KOPT-K1 (cell line): ENCODE measurements around the gene G0S2.
"Not testable (repeated sequence)": the region's sequence is repeated elsewhere in the genome, so short reads cannot be mapped to it uniquely, and the experiment has no call there.

ENCODE experiments used
- H3K27ac ChIP-seq: fragments of 200-600 bp; sonication (generic); 2 replicates; pipeline ENCODE4 v1.5.1; 2016; ENCODE audit warnings: antibody characterized with exemption, mild to moderate bottlenecking, low read depth, low read length; ENCODE audit not compliant: poor library complexity, severe bottlenecking
- H3K36me3 ChIP-seq: fragments of 200-600 bp; sonication (generic); 2 replicates; pipeline ENCODE4 v1.5.1; 2017; ENCODE audit warnings: antibody characterized with exemption, mild to moderate bottlenecking, low read length, moderate library complexity; ENCODE audit not compliant: insufficient read depth
- H3K9me3 ChIP-seq: fragments of 200-600 bp; sonication (generic); 2 replicates; pipeline ENCODE4 v1.5.1; 2017; ENCODE audit warnings: antibody characterized with exemption, low read length, mild to moderate bottlenecking; ENCODE audit not compliant: insufficient read depth, poor library complexity, severe bottlenecking

G0S2 gene

DNA sequence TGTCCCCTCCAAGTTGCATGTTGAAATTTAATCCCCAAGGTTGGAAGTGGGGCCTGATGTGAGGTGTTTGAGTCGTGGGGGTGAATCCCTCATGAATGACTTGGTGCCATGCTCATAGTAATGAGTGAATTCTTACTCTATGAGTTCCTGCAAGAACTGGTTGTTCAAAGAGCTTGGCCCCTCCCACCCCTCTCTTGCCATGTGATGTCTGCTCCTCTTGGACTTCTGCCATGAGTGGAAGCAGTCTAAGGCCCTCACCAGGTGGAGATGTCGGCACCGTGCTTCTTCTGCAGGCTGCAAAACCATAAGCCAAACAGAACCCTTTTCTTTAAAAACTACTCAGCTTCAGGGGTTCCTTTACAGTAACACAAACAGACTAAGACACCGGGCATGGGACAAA lies 14.3 kb downstream of the G0S2 start:
- Histone ChIP-seq H3K36me3 (no peaks in the 10 kb centered on the region), H3K9me3 (no peaks in the 10 kb centered on the region), H3K27ac (no peak overlapping the region)

DNA sequence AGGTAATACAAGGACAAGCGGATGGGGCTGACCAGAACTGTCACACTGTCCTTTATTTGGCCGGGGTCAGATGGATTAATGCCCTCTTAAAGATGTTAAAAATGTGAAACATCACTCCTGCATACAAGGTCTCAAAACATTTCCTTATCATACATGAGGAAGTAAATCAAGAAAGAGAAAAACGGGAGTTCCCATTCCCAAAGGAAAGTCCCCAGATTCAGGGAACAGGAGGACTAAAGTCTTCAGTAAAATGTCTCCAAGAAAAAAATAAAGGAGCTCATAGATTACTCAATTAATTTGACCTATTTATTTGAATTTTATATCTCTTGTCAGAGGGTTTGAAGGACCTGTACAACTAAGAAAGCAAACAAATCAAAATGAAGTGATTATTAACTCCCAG lies 16.0 kb downstream of the G0S2 start:
- H3K36me3 ChIP-seq = no peaks in the 10 kb centered on the region
- H3K27ac ChIP-seq = no peak overlapping the region
- no peaks in the 10 kb centered on the region for H3K9me3 ChIP-seq

DNA sequence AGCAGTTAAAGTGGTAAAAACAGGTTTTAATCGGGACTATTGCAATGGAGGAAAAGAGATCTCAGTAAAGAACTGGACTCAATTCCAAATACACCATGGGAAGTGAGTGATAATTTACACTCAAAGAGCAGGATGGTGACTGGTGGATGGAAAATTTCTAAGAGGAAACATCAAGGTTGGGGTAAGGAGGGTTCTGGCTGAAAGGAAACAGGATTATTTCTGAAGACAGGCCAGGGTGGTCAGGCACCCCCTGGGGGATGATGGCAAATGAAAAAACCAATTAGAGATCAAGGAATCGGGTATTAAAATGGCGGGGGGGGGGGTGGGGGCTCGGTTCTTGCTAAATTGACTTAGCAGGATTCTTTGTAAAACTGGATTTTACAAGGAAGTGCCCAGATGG lies 17.1 kb downstream of the G0S2 start:
- no peaks in the 10 kb centered on the region for H3K9me3 ChIP-seq
- H3K36me3 ChIP-seq = no peaks in the 10 kb centered on the region
- no peak overlapping the region for H3K27ac ChIP-seq

DNA sequence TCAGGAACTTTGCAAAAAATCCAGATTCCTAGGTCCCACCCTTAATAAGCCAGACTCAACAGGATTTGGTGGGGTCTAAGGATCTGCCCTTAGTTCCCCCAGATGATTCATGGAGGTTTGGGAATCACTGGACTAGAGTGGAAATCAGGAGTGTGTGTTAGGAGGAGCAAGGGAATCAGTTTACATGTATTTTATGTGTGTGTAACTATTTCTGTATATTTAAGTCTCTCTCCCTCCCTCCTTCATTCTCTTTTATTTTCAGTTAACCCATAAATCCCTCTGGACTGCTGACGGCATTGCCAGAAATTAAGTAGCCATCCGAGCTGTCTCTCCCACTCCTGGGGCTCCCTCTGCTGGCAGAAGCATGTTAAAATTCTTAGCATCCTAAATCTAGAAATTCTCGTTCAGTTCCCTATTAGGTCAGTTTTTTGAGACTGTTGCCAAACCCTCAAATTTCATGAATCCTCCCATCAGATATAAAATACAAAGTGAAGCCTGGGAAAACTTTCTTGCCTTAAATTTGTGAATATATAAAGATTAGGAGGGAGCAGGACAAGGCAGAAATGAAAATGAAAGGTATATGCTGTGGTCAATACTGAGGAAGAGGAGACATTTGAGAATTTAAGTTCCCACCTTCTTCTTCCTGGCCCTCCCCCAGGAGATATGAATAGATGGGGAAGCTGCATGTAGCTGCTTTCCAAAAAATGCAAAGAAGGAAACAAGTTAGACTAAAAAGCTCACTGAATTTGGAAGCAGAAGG lies 17.7 kb downstream of the G0S2 start:
- no peak overlapping the region for H3K27ac ChIP-seq
- no peaks in the 10 kb centered on the region for H3K36me3 ChIP-seq
- no peaks in the 10 kb centered on the region for H3K9me3 ChIP-seq

DNA sequence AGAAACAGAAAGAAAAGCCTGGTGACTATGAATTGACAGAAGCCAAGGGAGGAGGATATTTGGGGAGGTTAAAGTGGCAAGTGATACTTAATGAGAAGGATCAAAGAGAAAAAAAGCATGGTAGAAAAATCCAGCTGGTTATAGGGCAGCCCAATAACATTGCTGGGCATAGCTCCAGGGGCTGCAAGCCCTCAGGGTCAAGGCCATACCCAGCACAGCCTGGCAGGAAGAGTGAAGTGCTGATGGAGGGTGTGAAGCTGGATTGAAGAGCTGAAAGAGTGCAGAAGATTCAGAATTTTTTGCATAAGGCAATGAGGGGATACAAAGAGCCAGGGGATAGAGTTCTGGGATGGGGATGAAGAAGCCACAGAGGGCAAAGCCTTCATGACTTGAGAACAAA lies 21.5 kb downstream of the G0S2 start:
- Histone ChIP-seq H3K27ac (no peak overlapping the region), H3K9me3 (no peaks in the 10 kb centered on the region), H3K36me3 (no peaks in the 10 kb centered on the region)

DNA sequence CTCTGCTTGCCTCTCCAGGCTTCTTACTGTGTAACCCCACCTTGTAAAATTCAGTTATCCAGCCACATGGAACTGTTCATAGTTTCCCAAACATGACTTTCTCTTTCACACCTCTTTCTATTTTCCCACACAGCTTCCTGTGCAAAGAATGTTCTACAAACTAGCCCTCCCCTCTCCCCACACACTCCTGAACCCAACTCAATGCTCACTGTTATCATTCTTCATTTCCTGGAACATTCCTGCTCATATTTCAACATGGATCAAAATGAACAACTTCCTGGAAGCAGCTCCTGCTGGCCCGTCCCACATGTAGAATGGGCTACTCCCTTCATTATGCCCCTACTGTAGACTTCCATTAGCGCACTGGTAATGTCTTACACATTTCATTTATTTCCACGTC lies 21.9 kb downstream of the G0S2 start:
- Histone ChIP-seq H3K9me3 (no peaks in the 10 kb centered on the region), H3K36me3 (no peaks in the 10 kb centered on the region), H3K27ac (no peak overlapping the region)

DNA sequence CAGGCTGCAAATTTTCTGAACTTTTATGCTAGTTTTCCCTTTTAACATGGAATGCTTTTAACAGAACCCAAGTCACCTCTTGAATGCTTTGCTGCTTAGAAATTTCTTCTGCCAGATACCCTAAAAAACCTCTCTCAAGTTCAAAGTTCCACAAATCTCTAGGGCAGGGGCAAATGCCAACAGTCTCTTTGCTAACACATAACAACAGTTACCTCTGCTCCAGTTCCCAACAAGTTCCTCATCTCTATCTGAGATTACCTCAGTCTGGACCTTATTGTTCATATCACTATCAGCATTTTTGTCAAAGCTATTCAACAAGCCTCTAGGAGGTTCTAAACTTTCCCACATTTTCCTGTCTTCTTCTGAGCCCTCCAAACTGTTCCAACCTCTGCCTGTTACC lies 25.5 kb downstream of the G0S2 start:
- not testable (repeated sequence) for H3K27ac ChIP-seq, H3K36me3 ChIP-seq, H3K9me3 ChIP-seq

DNA sequence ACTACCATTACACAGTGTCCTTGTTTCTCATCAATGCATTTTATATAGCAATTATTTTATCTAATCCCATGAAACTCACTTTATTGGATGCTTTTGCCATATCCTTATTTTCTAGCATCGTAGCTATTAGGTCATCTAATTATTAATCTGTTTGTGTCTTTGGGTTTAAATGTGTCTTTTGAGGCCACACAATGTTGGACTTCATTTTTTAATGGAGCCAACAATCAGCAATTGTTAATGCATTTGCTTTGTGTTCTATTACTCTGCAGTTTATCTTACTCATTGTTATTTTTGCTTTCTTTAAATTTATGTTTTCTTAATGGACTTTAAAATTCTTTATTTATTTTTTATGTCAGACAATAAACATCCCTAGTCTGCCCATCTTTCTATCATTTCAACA lies 27.6 kb downstream of the G0S2 start:
- Histone ChIP-seq H3K27ac (no peak overlapping the region), H3K36me3 (no peaks in the 10 kb centered on the region), H3K9me3 (no peaks in the 10 kb centered on the region)

DNA sequence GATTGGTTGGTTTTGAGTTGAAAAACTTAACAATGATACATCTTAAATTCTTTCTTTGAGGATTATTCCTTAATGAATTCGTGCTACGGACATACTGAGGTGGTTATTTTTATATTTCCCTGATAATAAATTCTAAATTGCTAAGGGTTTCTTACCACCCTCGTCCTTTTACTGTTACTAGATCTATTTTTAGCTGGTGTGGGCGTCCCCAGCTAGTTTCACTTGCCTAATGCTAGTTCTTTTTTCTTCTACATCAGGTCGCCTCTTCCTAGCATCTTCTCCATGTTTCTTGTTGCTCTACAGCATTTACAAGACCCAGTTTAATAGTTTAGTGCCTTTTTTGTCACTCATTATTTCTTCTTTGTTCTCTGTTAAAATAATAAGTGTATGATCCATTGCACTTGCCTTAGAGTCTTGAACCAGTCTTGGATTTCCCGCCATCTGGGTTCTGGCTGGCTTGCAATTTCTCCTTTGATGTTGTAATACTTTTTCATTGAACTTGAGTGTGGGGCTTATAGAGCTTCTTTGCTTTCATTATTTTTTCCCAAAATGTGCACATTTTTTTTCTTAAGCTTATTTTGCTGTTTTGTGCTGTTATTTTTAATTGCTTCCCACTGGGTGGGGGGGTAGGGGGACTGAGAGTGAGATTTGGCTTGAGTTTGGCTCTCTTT lies 28.8 kb downstream of the G0S2 start:
- H3K36me3 ChIP-seq = no peaks in the 10 kb centered on the region
- no peak overlapping the region for H3K27ac ChIP-seq
- H3K9me3 ChIP-seq = no peaks in the 10 kb centered on the region

DNA sequence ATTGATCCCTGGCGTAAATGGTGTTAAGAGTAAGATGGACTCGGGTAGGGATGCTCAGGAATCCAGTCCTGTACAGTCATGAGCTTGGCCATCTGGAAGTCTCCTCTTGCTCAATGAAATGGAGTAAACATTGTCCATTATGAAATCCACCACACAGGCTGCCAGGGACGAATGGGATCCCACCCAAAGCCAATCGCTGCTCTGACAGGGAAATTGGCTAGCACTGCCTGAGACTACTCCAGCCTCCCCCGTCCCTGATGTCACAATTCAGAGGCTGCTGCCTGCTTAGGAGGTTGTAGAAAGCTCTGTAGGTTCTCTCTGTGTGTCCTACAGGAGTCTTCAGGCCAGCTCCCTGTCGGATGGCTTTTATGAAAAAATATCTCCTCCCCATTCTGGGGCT lies 29.4 kb downstream of the G0S2 start, which contains the start of gene HSD11B1:
Gene HSD11B1 (plus strand): TSS at position 263 of the 400 bp plus-strand sequence. CDS start 97 bp downstream, at position 360.
- Histone ChIP-seq H3K27ac (no peak within 1 kb of the TSS), H3K36me3 (no peaks in the 10 kb centered on the region), H3K9me3 (no peaks in the 10 kb centered on the region)

DNA sequence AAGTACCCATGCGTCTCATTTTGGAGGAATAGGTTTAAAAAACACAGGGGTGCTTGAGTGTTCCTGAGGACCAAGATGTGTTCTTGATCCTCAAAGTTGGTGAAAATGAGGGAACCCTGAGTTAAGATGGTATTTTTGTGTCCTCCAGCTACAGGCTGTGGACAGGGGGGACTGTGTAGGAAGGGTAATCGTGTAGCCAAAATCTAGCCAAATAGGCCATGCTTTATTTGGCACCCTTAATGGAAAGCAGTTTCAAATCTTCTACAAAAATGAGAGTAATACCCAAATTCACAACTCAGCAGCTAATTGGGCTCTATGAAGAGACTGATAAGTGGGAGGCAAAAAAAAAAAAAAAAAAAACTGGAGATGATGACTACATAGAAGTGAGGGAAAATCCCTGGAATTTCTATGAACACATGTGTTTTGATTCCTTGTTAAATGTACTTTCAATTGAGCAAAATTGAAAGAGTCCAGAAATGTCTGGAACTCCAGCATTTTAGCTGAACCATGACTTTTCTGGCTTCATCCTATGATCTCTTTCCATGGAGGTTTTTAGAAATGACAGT lies 29.9 kb downstream of the G0S2 start:
- Histone ChIP-seq H3K9me3 (no peaks in the 10 kb centered on the region), H3K27ac (no peak overlapping the region), H3K36me3 (no peaks in the 10 kb centered on the region)

DNA sequence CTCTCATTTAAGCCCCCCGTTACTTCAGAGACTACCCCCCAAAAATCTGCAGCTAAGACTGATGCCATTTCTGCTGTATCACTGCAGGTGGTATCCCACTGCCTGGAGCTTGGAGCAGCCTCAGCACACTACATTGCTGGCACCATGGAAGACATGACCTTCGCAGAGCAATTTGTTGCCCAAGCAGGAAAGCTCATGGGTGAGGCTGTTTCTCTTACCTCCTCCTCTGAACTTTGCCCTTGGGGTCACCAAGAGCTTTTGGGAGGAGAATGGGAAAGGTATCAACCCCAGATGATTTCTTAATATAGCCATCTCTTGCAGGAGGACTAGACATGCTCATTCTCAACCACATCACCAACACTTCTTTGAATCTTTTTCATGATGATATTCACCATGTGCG lies 31.4 kb downstream of the G0S2 start:
- no peak overlapping the region for H3K27ac ChIP-seq
- H3K36me3 ChIP-seq = no peaks in the 10 kb centered on the region
- H3K9me3 ChIP-seq = no peaks in the 10 kb centered on the region

DNA sequence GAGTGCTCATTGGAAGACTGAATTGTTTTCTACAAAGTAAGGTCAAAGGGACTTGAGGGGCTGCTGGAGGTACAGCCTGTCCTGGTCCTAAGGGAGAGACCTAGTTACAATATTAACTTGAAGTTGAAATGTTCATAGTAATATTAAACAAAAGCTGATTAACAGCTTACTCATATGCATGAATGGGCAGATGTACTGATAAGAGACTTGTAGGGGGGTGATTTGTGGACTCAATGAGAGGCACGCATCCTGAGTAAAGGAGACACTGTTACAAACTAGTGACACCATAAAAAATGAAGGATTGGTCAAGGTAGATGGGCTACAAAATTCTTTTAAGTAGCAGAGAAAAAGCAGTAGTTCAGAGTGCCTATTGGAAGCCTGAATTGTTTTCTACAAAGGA lies 32.1 kb downstream of the G0S2 start:
- Histone ChIP-seq H3K9me3 (no peaks in the 10 kb centered on the region), H3K27ac (no peak overlapping the region), H3K36me3 (no peaks in the 10 kb centered on the region)

DNA sequence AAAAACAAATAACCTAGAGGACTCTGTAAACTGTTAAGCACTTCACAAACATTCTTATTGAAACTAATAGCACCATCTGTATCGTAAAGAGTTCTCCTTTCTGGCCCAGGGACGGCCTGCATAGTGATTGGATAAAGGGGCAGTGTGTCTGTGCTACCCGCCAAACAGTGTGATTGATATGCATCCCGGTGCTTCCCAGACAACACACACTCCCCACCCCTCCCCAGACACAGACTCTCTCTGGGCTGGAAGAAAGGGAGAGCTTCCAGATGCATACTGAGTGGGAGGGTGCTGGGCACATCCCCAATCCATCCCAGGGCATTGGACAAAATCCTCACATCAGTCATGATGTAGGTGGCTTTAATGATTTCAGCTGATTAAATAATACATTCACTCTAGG lies 33.1 kb downstream of the G0S2 start:
- Histone ChIP-seq H3K36me3 (no peaks in the 10 kb centered on the region), H3K9me3 (no peaks in the 10 kb centered on the region), H3K27ac (no peak overlapping the region)

DNA sequence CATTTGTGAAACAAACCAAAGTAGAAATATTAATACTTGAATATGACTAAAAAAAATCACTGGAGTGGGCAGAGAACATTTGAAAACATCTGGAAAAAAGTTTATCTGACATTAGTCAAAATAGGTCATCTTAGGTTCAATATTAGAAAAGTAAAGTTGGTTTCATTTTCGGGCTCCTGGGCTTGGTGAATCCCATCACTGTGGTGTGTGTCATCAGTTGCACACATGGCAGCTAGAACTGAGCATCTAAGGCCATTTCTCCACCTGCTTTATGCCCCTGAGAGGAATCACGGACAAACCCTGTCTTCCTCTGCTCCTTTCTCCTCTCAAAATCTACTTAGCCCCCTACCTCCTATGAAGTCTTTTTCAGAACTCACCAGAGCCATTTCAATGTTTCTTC lies 34.9 kb downstream of the G0S2 start:
- Histone ChIP-seq H3K9me3 (no peaks in the 10 kb centered on the region), H3K36me3 (no peaks in the 10 kb centered on the region), H3K27ac (no peak overlapping the region)

DNA sequence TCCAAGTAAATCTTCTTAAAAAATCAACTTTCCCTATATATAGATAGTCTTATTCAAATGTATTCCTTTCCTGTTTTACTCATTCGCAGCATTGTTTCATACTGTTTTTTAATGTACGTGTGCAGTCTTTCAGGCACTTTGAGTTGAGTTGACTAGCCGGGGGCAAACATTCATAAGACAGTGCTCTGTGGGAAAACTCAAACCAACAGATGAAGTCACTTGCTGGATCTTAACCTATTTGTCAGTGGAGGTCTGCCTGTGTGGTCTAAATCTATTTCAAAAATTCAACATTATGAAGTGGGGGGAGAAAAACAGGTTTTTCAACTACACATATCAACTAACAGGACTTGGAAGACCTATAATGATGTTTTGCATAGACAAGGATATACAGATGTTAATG lies 35.6 kb downstream of the G0S2 start:
- no peaks in the 10 kb centered on the region for H3K36me3 ChIP-seq
- no peaks in the 10 kb centered on the region for H3K9me3 ChIP-seq
- H3K27ac ChIP-seq = no peak overlapping the region
